22Rv1 (cell line): ENCODE data around the gene DENND5A.

Experiments
- H3K27ac ChIP-seq: fragments of 450-650 bp; 2 replicates; pipeline ENCODE4 v1.5.1; 2017
- ZFX ChIP-seq: fragments of 450-650 bp; IDR thresholded peaks from 2 replicates; pipeline ENCODE4 v1.6.1; 2017; ENCODE audit warnings: antibody characterized with exemption, borderline replicate concordance
- TF ChIP-seq, protein P1 (sequence below): fragments of 450-650 bp; IDR thresholded peaks from 2 replicates; pipeline ENCODE4 v1.5.1; 2017; ENCODE audit warnings: mild to moderate bottlenecking

DENND5A gene

DNA sequence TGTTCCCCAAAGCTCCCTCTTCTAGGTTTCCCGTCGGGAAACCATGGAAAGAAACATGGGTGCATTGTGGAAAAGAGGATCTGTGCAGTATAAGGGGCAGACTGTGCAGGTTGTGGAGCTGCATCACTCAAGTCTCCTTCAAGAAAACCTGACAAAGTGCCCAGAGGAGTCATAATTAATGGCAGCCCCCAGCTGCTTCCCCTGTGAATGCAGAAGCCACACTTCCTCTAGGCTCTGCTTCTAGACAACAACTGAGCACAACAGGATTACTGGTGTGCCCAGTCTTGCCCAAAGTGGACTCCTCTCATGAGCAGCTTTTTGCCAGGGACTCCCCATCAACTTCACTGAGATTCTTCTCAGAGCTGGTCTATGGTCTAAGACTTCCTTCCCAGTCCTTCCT is 131.2 kb downstream of the DENND5A start:
- H3K27ac ChIP-seq, result no peak overlapping the region
- TF ChIP-seq, protein P1, sequence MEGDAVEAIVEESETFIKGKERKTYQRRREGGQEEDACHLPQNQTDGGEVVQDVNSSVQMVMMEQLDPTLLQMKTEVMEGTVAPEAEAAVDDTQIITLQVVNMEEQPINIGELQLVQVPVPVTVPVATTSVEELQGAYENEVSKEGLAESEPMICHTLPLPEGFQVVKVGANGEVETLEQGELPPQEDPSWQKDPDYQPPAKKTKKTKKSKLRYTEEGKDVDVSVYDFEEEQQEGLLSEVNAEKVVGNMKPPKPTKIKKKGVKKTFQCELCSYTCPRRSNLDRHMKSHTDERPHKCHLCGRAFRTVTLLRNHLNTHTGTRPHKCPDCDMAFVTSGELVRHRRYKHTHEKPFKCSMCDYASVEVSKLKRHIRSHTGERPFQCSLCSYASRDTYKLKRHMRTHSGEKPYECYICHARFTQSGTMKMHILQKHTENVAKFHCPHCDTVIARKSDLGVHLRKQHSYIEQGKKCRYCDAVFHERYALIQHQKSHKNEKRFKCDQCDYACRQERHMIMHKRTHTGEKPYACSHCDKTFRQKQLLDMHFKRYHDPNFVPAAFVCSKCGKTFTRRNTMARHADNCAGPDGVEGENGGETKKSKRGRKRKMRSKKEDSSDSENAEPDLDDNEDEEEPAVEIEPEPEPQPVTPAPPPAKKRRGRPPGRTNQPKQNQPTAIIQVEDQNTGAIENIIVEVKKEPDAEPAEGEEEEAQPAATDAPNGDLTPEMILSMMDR, result no peak
- no peak for TF ChIP-seq ZFX

DNA sequence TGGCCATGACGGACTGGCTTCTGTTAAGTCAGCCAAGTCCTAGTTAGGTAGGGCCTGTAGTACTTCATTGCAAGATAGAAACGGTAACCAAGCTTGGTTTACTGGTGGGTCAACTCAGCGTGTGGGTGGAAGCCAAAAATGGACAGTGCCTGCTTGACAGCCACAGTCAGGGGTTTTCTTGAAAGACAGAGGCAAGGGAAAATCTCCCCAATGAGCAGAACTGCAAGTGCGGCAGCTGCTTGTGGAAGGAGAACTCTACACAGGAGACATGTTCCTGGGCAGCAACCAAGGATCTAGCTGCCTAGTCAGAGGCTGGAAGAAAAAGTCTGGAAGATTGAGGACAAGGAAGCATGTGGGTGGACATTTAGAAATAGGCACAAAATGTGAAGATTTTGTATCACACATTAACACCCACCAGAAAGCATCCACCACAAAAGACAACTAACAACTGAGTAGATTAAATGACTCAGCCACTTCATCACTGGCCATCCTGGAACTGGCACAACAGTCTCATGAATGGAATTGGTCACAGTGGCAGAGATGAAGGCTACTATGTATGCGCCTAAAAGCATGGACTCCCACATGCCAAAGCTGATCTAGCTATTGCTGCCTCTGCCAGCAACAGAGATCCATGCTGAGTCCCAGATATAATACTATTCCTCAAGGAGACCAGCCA is 132.8 kb downstream of the DENND5A start:
- H3K27ac ChIP-seq, result no peak overlapping the region
- TF ChIP-seq, protein P1, result no peak
- TF ChIP-seq ZFX, result no peak

DNA sequence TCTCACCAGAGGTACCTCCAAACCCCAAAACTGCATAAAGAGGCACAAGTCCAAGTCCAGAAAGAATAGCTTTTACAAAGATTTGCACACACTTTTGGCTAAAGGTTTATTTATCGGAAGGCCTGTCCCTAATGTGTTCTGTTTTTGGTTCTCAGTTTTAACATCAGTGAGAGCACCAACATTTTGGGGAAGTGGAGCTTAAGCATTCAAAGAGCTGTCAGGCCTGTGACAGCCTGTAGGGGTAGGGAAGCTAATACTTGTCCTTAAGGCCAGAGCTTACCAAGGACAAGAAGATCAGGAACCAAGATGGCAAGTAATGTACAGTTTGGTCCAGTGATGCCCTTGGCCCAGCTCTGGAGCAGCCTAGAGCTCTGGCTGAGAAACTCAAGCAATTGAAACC is 134.9 kb downstream of the DENND5A start:
- TF ChIP-seq, protein P1, result no peak
- TF ChIP-seq ZFX, result no peak
- no peak overlapping the region for H3K27ac ChIP-seq

DNA sequence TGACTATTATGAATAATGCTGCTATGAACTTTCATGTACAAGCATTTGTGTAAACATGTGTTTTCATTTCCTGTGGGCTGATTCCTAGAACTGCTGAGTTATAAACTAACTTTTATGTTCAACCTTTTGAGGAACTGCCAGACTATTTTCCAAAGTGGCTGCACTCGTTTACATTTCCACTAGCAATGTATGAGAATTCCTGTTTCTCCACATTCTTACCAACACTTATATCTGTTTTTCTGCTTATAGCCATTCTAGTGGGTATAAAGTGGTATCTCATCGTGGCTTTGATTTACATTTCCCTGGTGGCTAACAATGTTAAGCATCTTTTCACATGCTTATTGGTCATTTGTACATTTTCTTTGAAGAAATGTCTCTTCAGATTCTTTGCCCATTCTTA is 138.5 kb downstream of the DENND5A start:
- no peak for TF ChIP-seq ZFX
- TF ChIP-seq, protein P1, result no peak

DNA sequence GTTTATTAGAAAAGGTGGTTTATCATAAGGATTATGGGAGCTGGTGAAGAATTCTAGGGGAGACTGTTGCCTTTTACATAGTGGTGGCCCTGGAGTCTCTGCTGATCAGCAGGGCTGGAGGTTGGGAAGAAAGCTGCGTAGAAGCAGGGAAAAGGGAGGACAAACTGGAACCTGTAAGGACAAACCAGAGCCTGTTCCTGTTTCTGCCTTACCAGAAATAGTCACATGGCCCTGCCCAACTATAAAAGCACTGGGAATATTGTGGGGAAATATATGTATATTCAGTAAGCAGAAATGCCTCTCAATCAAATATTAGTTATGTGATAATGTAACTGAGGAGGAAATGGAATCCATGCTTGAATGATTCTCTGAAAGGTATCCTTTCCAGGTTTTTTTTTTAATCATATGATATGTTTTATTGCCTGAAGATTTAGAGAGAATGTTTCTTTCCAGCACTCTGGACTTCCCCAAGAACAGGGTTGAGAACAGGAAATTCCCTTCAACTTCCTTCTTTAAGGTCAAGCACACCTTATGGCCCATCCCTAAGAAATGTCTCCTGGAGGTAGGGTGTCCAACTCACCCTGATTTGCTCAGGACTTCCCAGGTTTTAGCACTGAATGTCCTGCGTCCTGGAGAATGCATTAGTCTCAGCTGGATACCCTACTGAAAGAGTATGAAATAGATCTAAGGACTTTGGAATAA is 139.8 kb downstream of the DENND5A start:
- TF ChIP-seq ZFX, result no peak
- TF ChIP-seq, protein P1, result no peak
- H3K27ac ChIP-seq, result no peak overlapping the region

More for the DNA sequence above, 138.5 kb downstream of the DENND5A start:
- H3K27ac ChIP-seq, result peak overlapping the region; percentile 25

DNA sequence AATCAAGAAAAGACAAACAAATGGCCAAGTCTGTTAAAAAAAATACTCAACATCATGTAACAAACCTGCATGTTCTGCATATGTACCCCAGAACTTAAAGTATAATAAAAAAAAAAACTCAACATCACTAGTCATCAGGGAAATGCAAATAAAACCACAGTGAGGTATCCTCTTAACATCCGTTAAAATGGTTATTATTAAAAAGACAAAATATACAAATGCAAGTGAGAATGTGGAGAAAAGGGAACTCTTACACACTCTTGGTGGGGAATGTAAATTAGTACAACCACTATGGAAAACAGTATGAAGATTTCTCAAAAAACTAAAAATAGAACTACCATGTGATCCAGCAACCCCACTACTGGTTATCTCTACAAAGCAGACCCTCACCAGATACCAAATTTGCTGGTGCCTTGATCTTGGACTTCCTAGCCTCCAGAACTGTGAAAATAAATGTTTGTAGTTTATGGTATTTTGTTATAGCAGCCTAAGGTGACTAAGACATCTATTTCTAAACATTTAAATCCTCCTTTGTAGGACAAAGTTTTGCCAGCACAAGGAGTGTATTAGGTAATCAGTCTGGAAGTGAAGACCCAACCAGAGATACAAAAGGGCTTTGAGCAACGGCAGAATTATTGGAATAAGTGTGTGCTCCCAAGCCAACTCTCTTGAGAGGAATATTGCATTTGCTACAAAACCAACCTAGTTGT is 141.4 kb downstream of the DENND5A start:
- TF ChIP-seq ZFX, result no peak
- TF ChIP-seq, protein P1, result no peak
- no peak overlapping the region for H3K27ac ChIP-seq

DNA sequence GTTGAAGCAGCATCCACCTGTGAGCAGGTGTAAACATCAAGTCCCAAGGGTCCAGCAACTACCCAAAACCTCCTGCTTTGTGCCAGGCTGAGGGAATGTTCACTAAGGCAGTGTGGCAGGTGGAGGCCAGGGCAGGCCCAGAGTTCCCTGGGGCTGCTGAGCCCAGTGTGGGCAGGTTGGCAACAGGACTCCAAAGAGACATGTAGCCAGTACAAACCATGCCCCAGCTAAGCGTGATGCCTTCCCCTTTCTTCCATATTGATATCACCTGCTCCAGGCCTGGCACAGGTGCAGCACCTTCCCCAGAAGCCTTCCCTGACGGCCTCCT is 143.7 kb downstream of the DENND5A start:
- H3K27ac ChIP-seq, result no peak overlapping the region
- no peak for TF ChIP-seq ZFX
- TF ChIP-seq, protein P1, result no peak
